Endothelial cell of umbilical vein (primary cell): ENCODE measurements around the gene OSGIN1. TPM values are rescaled to one million over a fixed set of nuclear protein-coding genes. Genes with fewer than 3 reads are reported as not detected.

ENCODE experiments used
- BruUV-seq: library from RNA; stranded (reverse); fragments of 400-500 nt; replicated peaks from 2 replicates; lab custom pipeline; 2021; lab: Mats Ljungman, UMichigan
- CTCF ChIA-PET: fragments of 300-600, 350-600 bp; sonication (Branson Sonifier 250); formaldehyde crosslinking; loops from one replicate; lab custom pipeline; 2021; ENCODE audit warnings: antibody characterized with exemption, inconsistent platforms; lab: Charles Lee
- POLR2A ChIA-PET: fragments of 300-600, 350-600 bp; sonication (Branson Sonifier 250); formaldehyde crosslinking; loops from one replicate; lab custom pipeline; 2021; ENCODE audit warnings: antibody characterized with exemption, inconsistent platforms; lab: Charles Lee
- DNase-seq: peaks from one replicate; pipeline ENCODE4 v3.0.0-alpha.2; 2011; ENCODE audit warnings: low read depth, low spot score
- FAIRE-seq: peaks from 2 replicates; lab custom pipeline; 2011; peaks lifted over from hg19 to GRCh38; lab: Jason Lieb, UNC
- H2AFZ ChIP-seq: 2 replicates; pipeline ENCODE4 v1.6.0; 2012; ENCODE audit warnings: low read depth, low read length, control low read depth, inconsistent platforms
- H3K27ac ChIP-seq: 2 replicates; pipeline ENCODE4 v1.5.1; 2011; ENCODE audit warnings: low read depth, mild to moderate bottlenecking, control low read depth, low read length, moderate library complexity; ENCODE audit not compliant: insufficient read depth
- H3K27me3 ChIP-seq, 2 experiments: 2 replicates each; pipeline versions ENCODE4 v1.6.0 to v1.6.1; 2011; ENCODE audit warnings: low read length in 2 of 2, mixed read lengths in 1 of 2; ENCODE audit not compliant: control insufficient read depth in 2 of 2, insufficient read depth in 2 of 2
- H3K36me3 ChIP-seq, 2 experiments: 2 replicates in 1 of 2; 3 replicates in 1 of 2; pipeline ENCODE4 v1.5.1; 2011; ENCODE audit warnings: low read length in 2 of 2, mild to moderate bottlenecking in 1 of 2, moderate library complexity in 1 of 2; ENCODE audit not compliant: control insufficient read depth in 2 of 2, insufficient read depth in 2 of 2; ENCODE audit errors: extremely low read depth in 1 of 2
- H3K4me1 ChIP-seq: 3 replicates; pipeline ENCODE4 v1.5.1; 2011; ENCODE audit warnings: mild to moderate bottlenecking, low read length; ENCODE audit not compliant: control insufficient read depth, insufficient read depth; ENCODE audit errors: extremely low read depth
- H3K4me2 ChIP-seq: 2 replicates; pipeline ENCODE4 v1.6.1; 2011; ENCODE audit warnings: low read length, control low read depth, mixed read lengths; ENCODE audit not compliant: insufficient read depth
- H3K4me3 ChIP-seq, 3 experiments: fragments of 200-600 bp in 1 of 3; sonication (generic), shearing (Covaris generic) in 1 of 3; replicated peaks in 1 of 3; 2 replicates each; pipeline ENCODE4 v1.5.1; 2011 to 2016; ENCODE audit warnings: control low read depth in 3 of 3, low read length in 3 of 3, mild to moderate bottlenecking in 2 of 3, inconsistent platforms in 1 of 3, low read depth in 1 of 3, moderate library complexity in 1 of 3; ENCODE audit not compliant: insufficient read depth in 1 of 3
- H3K79me2 ChIP-seq: 2 replicates; pipeline ENCODE4 v1.6.0; 2012; ENCODE audit warnings: low read length, inconsistent platforms; ENCODE audit not compliant: control insufficient read depth, insufficient read depth
- H3K9ac ChIP-seq: replicated peaks from 2 replicates; pipeline ENCODE3; 2011; ENCODE audit warnings: low read length, control low read depth; ENCODE audit not compliant: insufficient read depth; ENCODE audit errors: extremely low read depth
- H3K9me1 ChIP-seq: replicated peaks from 3 replicates; pipeline ENCODE4 v1.6.0; 2011; ENCODE audit warnings: mild to moderate bottlenecking, low read length; ENCODE audit not compliant: control insufficient read depth, insufficient read depth; ENCODE audit errors: extremely low read depth
- H3K9me3 ChIP-seq: replicated peaks from 2 replicates; pipeline ENCODE4 v1.5.1; 2012; ENCODE audit warnings: low read length, inconsistent platforms; ENCODE audit not compliant: control insufficient read depth, insufficient read depth
- H4K20me1 ChIP-seq: replicated peaks from 2 replicates; pipeline ENCODE3; 2011; ENCODE audit warnings: mild to moderate bottlenecking, low read length; ENCODE audit not compliant: control insufficient read depth, insufficient read depth; ENCODE audit errors: extremely low read depth
- EZH2 ChIP-seq: IDR thresholded peaks from 2 replicates; pipeline ENCODE4 v1.6.1; 2012; ENCODE audit warnings: borderline replicate concordance, low read depth, mild to moderate bottlenecking, moderate library complexity, low read length, inconsistent platforms; ENCODE audit not compliant: severe bottlenecking
- FOS ChIP-seq: IDR thresholded peaks from 2 replicates; pipeline ENCODE4 v1.6.1; 2011; ENCODE audit warnings: mild to moderate bottlenecking, low read length, moderate library complexity, borderline replicate concordance; ENCODE audit not compliant: insufficient read depth
- GATA2 ChIP-seq: IDR thresholded peaks from 2 replicates; pipeline ENCODE4 v1.7.0; 2011; ENCODE audit warnings: low read depth, mild to moderate bottlenecking, moderate library complexity, mixed read lengths, low read length; ENCODE audit not compliant: insufficient read length, insufficient read depth
- JUN ChIP-seq: IDR thresholded peaks from 2 replicates; pipeline ENCODE4 v1.6.1; 2011; ENCODE audit warnings: borderline replicate concordance, low read depth; ENCODE audit not compliant: insufficient read length, insufficient read depth
- MYC ChIP-seq: IDR thresholded peaks from one replicate; pipeline ENCODE4 v1.6.1; 2011; ENCODE audit warnings: mild to moderate bottlenecking, low read depth, low read length
- POLR2A ChIP-seq: IDR thresholded peaks from 2 replicates; pipeline ENCODE4 v1.6.1; 2012; ENCODE audit warnings: low read depth, mild to moderate bottlenecking, control low read depth, low read length
- POLR2AphosphoS5 ChIP-seq: IDR thresholded peaks from 2 replicates; pipeline ENCODE4 v1.6.1; 2012; ENCODE audit warnings: low read depth, mild to moderate bottlenecking, control low read depth, low read length, moderate library complexity; ENCODE audit not compliant: insufficient read depth
- dilution Hi-C: fragments of 300-500 bp; cut with MboI; formaldehyde crosslinking; loops from one replicate; pipeline ENCODE4 v1.15.0; 2019; ENCODE audit warnings: low sequenced_read_pairs; ENCODE audit not compliant: extremely low pct_ligation_motif_present
- intact Hi-C: fragments of 100-400 bp; cut with micrococcal nuclease; formaldehyde crosslinking; loops from one replicate; pipeline ENCODE4 v1.10.0; 2022
- polyA plus RNA-seq, 4 experiments: library from polyadenylated mRNA; depleted of rRNA in 3 of 4; stranded (reverse) in 3 of 4; unstranded in 1 of 4; fragments of >200 nt; gene quantifications; 2 replicates each; pipeline versions ENCODE4 v1.2.1 to v1.2.3, GENCODE V29; 2011 to 2012; ENCODE audit warnings: missing spikeins in 1 of 4
- total RNA-seq: library from RNA; stranded (reverse); gene quantifications from 2 replicates; pipeline ENCODE4 v1.2.3, GENCODE V29; 2021
- TF ChIP-seq, protein P1 (sequence below), 2 donors: IDR thresholded peaks; 1 replicate in 1 of 2; 2 replicates in 1 of 2; pipeline ENCODE4 v1.5.1; 2011; ENCODE audit warnings: low read length in 2 of 2, mild to moderate bottlenecking in 2 of 2, moderate library complexity in 2 of 2, control low read depth in 1 of 2, inconsistent platforms in 1 of 2, low read depth in 1 of 2; ENCODE audit not compliant: insufficient read depth in 1 of 2; ENCODE audit errors: extremely low read depth in 1 of 2
- TF ChIP-seq, protein P2 (sequence below): IDR thresholded peaks from 2 replicates; pipeline ENCODE4 v1.6.1; 2011; ENCODE audit not compliant: insufficient read depth, insufficient read length

Gene OSGIN1
- total and polyA plus RNA-seq, 2 donors (not counting 3 experiments of a cell fraction or from before 2014, with no cell fraction given), result 9.2 to 11.0 TPM

DNA sequence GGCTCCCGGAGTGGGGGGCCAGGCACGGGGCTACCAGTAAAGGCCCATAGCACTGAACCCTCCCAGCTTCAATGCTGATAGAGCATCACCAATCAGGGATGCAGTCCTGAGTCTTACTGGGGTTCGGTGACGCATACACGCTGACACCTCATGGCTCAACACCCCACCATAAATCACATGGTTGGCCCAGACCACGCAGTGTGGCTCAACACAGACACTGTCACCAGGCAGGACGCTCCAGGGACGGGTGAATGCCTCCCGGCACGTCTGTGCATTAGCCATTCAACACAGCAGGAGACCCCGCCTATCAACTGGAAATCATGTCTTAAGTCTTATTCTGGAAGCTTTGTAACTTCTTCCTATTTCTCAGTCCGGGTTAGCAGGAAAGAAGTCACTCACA lies 50.0 kb downstream of the OSGIN1 start:
- no peak for DNase-seq
- POLR2A ChIA-PET, result no interaction called here
- Histone ChIP-seq H3K4me3 (no peak overlapping the region), H3K9me3 (no peaks in the 10 kb centered on the region), H3K36me3 (no peaks in the 10 kb centered on the region), H3K4me2 (no peak overlapping the region), H3K9ac (no peak overlapping the region), H3K27ac (no peak overlapping the region), H2AFZ (no peak overlapping the region), H3K79me2 (no peaks in the 10 kb centered on the region), H3K4me1 (no peaks in the 10 kb centered on the region), H3K27me3 (peaks cover 0 to 1% of the 10 kb centered on the region in 2 experiments), H4K20me1 (no peaks in the 10 kb centered on the region), H3K9me1 (no peaks in the 10 kb centered on the region)
- CTCF ChIA-PET, result no interaction called here
- intact Hi-C loops (no loop called here), dilution Hi-C loops (no loop called here)
- TF ChIP-seq EZH2 (no peak), MYC (no peak), GATA2 (no peak), POLR2AphosphoS5 (no peak)
- BruUV-seq, result no TSS peak
- FAIRE-seq, result no peak

DNA sequence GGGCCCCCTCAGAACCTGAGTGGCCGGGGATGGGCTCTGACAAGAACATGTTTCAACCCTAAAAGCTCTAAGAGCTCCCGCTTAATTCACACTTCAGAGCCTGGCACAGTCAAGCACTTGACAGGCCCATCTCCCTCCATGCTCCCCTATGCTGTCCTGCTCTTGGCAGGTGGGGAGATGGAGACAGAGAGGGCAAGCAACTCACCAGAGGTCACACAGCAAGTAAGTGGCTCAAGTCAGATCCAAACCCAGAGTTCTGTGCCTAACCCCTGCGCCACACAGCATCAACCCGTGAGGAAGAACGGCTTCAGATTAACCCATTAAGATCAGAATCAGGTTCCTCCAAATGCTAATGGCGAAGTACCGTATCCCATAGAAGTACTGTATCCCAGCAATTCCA lies 51.4 kb downstream of the OSGIN1 start:
- H4K20me1 ChIP-seq, result no peaks in the 10 kb centered on the region
- FAIRE-seq, result no peak
- peaks cover 0 to 1% of the 10 kb centered on the region in 2 experiments for H3K27me3 ChIP-seq
- DNase-seq, result no peak
- no peaks in the 10 kb centered on the region for H3K79me2 ChIP-seq
- no peak overlapping the region for H3K4me3 ChIP-seq
- H2AFZ ChIP-seq, result no peak overlapping the region
- H3K9me3 ChIP-seq, result no peaks in the 10 kb centered on the region
- ChIA-PET POLR2A (no interaction called here), CTCF (no interaction called here)
- H3K4me2 ChIP-seq, result no peak overlapping the region
- no peak overlapping the region for H3K9ac ChIP-seq
- H3K36me3 ChIP-seq, result no peaks in the 10 kb centered on the region
- TF ChIP-seq, protein P1, sequence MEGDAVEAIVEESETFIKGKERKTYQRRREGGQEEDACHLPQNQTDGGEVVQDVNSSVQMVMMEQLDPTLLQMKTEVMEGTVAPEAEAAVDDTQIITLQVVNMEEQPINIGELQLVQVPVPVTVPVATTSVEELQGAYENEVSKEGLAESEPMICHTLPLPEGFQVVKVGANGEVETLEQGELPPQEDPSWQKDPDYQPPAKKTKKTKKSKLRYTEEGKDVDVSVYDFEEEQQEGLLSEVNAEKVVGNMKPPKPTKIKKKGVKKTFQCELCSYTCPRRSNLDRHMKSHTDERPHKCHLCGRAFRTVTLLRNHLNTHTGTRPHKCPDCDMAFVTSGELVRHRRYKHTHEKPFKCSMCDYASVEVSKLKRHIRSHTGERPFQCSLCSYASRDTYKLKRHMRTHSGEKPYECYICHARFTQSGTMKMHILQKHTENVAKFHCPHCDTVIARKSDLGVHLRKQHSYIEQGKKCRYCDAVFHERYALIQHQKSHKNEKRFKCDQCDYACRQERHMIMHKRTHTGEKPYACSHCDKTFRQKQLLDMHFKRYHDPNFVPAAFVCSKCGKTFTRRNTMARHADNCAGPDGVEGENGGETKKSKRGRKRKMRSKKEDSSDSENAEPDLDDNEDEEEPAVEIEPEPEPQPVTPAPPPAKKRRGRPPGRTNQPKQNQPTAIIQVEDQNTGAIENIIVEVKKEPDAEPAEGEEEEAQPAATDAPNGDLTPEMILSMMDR (IDR thresholded peaks at IDR 0.05; ENCODE audit: extremely low read depth in 1 of 2, insufficient read depth in 1 of 2, low read depth in 1 of 2, low read length in 2 of 2), result no peak
- TF ChIP-seq GATA2, result no peak
- TF ChIP-seq, protein P2, sequence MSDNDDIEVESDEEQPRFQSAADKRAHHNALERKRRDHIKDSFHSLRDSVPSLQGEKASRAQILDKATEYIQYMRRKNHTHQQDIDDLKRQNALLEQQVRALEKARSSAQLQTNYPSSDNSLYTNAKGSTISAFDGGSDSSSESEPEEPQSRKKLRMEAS, result no peak
- no peak for TF ChIP-seq POLR2A
- no peak for TF ChIP-seq JUN
- TF ChIP-seq POLR2AphosphoS5, result no peak
- no peak for TF ChIP-seq EZH2
- no peak for TF ChIP-seq FOS
- no peak for TF ChIP-seq MYC
- BruUV-seq, result no TSS peak
- no peaks in the 10 kb centered on the region for H3K9me1 ChIP-seq
- no peaks in the 10 kb centered on the region for H3K4me1 ChIP-seq
- intact Hi-C loops (no loop called here), dilution Hi-C loops (no loop called here)
- H3K27ac ChIP-seq, result no peak overlapping the region
